WTC11 (cell line): ENCODE data around the gene SCYL1. TPM values are rescaled to one million over a fixed set of nuclear protein-coding genes. Genes with fewer than 3 reads are reported as not detected.
A peak's percentile ranks its signal among the peaks of the same experiment; 100 is the strongest.

Source experiments
- ATAC-seq: fragments of 200-7000 bp; cut with Tn5 transposase; 2 replicates; pipeline ENCODE4 v1.10.0; 2021; ENCODE audit warnings: mild to moderate bottlenecking, moderate library complexity
- CTCF ChIA-PET: fragments of 300-600 bp; sonication (Branson Sonifier 250); formaldehyde crosslinking; loops from one replicate; lab custom pipeline; 2021; ENCODE audit warnings: antibody characterized with exemption; lab: Charles Lee
- POLR2A ChIA-PET: fragments of 350-600 bp; sonication (Branson Sonifier 250); formaldehyde crosslinking; loops from one replicate; lab custom pipeline; 2021; ENCODE audit warnings: antibody characterized with exemption; lab: Charles Lee
- DNase-seq: peaks from one replicate; pipeline ENCODE4 v3.0.0; 2021; ENCODE audit warnings: low spot score
- H3K27ac Mint-ChIP-seq: 2 replicates; pipeline ENCODE4 v1.8.0; 2021; ENCODE audit warnings: mixed read lengths
- H3K27me3 Mint-ChIP-seq: 2 replicates; pipeline ENCODE4 v1.8.0; 2021; ENCODE audit warnings: low read depth, mild to moderate bottlenecking, moderate library complexity, mixed read lengths
- H3K36me3 Mint-ChIP-seq: 2 replicates; pipeline ENCODE4 v1.8.0; 2021; ENCODE audit warnings: mixed read lengths
- H3K4me1 Mint-ChIP-seq: 2 replicates; pipeline ENCODE4 v1.8.0; 2022; ENCODE audit warnings: mixed read lengths
- H3K4me3 Mint-ChIP-seq: 2 replicates; pipeline ENCODE4 v1.8.0; 2021; ENCODE audit warnings: mild to moderate bottlenecking, moderate library complexity, mixed read lengths
- H3K9me3 Mint-ChIP-seq: 2 replicates; pipeline ENCODE4 v1.8.0; 2021; ENCODE audit warnings: mixed read lengths
- AR ChIP-seq: fragments of 250-450 bp; sonication (Bioruptor Pico); IDR thresholded peaks from 2 replicates; pipeline ENCODE4 v1.9.0; 2021; ENCODE audit warnings: mild to moderate bottlenecking
- CBFB ChIP-seq: sonication (generic); formaldehyde crosslinking; IDR thresholded peaks from 2 replicates; pipeline ENCODE4 v1.8.1; 2022; ENCODE audit warnings: mild to moderate bottlenecking, low read depth, missing genetic modification reagents
- CDX4 ChIP-seq: fragments of 250-450 bp; sonication (Bioruptor Pico); IDR thresholded peaks from 2 replicates; pipeline ENCODE4 v1.9.0; 2021; ENCODE audit warnings: moderate library complexity, mild to moderate bottlenecking, inconsistent platforms, borderline replicate concordance
- ELF4 ChIP-seq: sonication (generic); formaldehyde crosslinking; IDR thresholded peaks from 2 replicates; pipeline ENCODE4 v1.8.1; 2022; ENCODE audit warnings: low read depth, mild to moderate bottlenecking, moderate library complexity, missing genetic modification reagents
- FOXJ3 ChIP-seq: sonication (generic); formaldehyde crosslinking; IDR thresholded peaks from 2 replicates; pipeline ENCODE4 v1.9.0; 2021; ENCODE audit warnings: missing genetic modification reagents, mild to moderate bottlenecking, borderline replicate concordance
- HMGA2 ChIP-seq: fragments of 250-450 bp; sonication (Bioruptor Pico); IDR thresholded peaks from 2 replicates; pipeline ENCODE4 v1.4.0; 2021; ENCODE audit warnings: mild to moderate bottlenecking, moderate library complexity
- JUN ChIP-seq: sonication (generic); formaldehyde crosslinking; IDR thresholded peaks from 2 replicates; pipeline ENCODE4 v1.8.0; 2023; ENCODE audit warnings: mild to moderate bottlenecking, missing genetic modification reagents
- NFATC4 ChIP-seq: fragments of 250-450 bp; sonication (Bioruptor Pico); IDR thresholded peaks from 2 replicates; pipeline ENCODE4 v1.9.0; 2021; ENCODE audit warnings: mild to moderate bottlenecking
- PRRX2 ChIP-seq: fragments of 250-450 bp; sonication (Bioruptor Pico); IDR thresholded peaks from 2 replicates; pipeline ENCODE4 v1.8.0; 2021; ENCODE audit warnings: mild to moderate bottlenecking
- RORB ChIP-seq: fragments of 250-450 bp; sonication (Bioruptor Pico); IDR thresholded peaks from 2 replicates; pipeline ENCODE4 v1.9.0; 2021; ENCODE audit warnings: mild to moderate bottlenecking
- SP1 ChIP-seq: sonication (generic); formaldehyde crosslinking; conservative IDR thresholded peaks from 2 replicates; pipeline ENCODE4 v1.8.1; 2022; ENCODE audit warnings: missing genetic modification reagents
- ZNF671 ChIP-seq: fragments of 250-450 bp; sonication (Bioruptor Pico); IDR thresholded peaks from 2 replicates; pipeline ENCODE4 v1.8.0; 2021; ENCODE audit warnings: mild to moderate bottlenecking
- total RNA-seq: library from RNA; stranded (reverse); gene quantifications from 3 replicates; pipeline ENCODE4 v1.2.3, GENCODE V29; 2021
- TF ChIP-seq, protein P1 (sequence below): fragments of 250-450 bp; sonication (Bioruptor Pico); IDR thresholded peaks from 2 replicates; pipeline ENCODE4 v1.9.0; 2021; ENCODE audit warnings: mild to moderate bottlenecking
- TF ChIP-seq, protein P2 (sequence below): sonication (generic); formaldehyde crosslinking; IDR thresholded peaks from 2 replicates; pipeline ENCODE4 v1.8.0; 2022; ENCODE audit warnings: mild to moderate bottlenecking, missing genetic modification reagents
- TF ChIP-seq, protein P3 (sequence below): fragments of 250-450 bp; sonication (Bioruptor Pico); IDR thresholded peaks from 2 replicates; pipeline ENCODE4 v1.8.0; 2021; ENCODE audit warnings: mild to moderate bottlenecking

Gene SCYL1
- total RNA-seq, 1 experiment from 2014 or later: 76.8 TPM

GRCh38 chr11:65502555-65503367, 22.1 kb upstream of the SCYL1 start (continued):
- TF ChIP-seq, protein P1, sequence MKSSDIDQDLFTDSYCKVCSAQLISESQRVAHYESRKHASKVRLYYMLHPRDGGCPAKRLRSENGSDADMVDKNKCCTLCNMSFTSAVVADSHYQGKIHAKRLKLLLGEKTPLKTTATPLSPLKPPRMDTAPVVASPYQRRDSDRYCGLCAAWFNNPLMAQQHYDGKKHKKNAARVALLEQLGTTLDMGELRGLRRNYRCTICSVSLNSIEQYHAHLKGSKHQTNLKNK: 0 out of 2 replicates have a peak, but pooled peaks have one; percentile 1
- TF ChIP-seq ZNF671 (CRISPR knock-in tag) (0 out of 2 replicates have a peak, but pooled peaks have one; percentile 78), CBFB (CRISPR knock-in tag) (no peak), CDX4 (CRISPR knock-in tag) (peak; percentile 91), NFATC4 (CRISPR knock-in tag) (peak; percentile 92), PRRX2 (peak; percentile 88; the same call in 1 of the 2 replicates)
- TF ChIP-seq, protein P2, sequence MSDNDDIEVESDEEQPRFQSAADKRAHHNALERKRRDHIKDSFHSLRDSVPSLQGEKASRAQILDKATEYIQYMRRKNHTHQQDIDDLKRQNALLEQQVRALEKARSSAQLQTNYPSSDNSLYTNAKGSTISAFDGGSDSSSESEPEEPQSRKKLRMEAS (CRISPR knock-in tag): no peak
- TF ChIP-seq, protein P3, sequence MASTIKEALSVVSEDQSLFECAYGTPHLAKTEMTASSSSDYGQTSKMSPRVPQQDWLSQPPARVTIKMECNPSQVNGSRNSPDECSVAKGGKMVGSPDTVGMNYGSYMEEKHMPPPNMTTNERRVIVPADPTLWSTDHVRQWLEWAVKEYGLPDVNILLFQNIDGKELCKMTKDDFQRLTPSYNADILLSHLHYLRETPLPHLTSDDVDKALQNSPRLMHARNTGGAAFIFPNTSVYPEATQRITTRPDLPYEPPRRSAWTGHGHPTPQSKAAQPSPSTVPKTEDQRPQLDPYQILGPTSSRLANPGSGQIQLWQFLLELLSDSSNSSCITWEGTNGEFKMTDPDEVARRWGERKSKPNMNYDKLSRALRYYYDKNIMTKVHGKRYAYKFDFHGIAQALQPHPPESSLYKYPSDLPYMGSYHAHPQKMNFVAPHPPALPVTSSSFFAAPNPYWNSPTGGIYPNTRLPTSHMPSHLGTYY (CRISPR knock-in tag): peak; percentile 91
- TF ChIP-seq, all 79 proteins: peak for 9

DNA sequence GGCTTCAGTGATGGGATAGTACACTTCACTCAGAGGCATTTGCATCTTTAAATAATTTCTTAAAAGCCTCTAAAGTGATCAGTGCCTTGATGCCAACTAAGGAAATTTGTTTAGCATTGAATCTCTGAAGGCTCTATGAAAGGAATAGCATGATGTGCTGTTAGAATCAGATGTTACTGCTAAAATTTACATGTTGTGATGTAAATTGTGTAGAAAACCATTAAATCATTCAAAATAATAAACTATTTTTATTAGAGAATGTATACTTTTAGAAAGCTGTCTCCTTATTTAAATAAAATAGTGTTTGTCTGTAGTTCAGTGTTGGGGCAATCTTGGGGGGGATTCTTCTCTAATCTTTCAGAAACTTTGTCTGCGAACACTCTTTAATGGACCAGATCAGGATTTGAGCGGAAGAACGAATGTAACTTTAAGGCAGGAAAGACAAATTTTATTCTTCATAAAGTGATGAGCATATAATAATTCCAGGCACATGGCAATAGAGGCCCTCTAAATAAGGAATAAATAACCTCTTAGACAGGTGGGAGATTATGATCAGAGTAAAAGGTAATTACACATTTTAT, 21.4 kb upstream of the SCYL1 start:
- Mint-ChIP-seq H3K27ac (peak overlapping the region; percentile 69; the same call in 1 of the 2 replicates), H3K27me3 (no peaks in the 10 kb centered on the region), H3K4me3 (no peak overlapping the region), H3K36me3 (no peaks in the 10 kb centered on the region; the same call in 1 of the 2 replicates), H3K4me1 (peaks cover 52% of the 10 kb centered on the region), H3K9me3 (no peaks in the 10 kb centered on the region)
- no peak for ATAC-seq
- POLR2A ChIA-PET: interaction anchor here (0.6 to 8.3 kb wide), 9 partner anchors 13 to 525 kb away, joined by 3 to 502 read pairs (median 135); partner anchors contain the start of genes FAU, MRPL49 and NEAT1
- CTCF ChIA-PET: interaction anchor here (1.8 to 8.3 kb wide), 2 partner anchors 25 to 27 kb away, joined by 7 to 84 read pairs; no protein-coding TSS in a partner anchor
- no peak for DNase-seq
- TF ChIP-seq, protein P1: 0 out of 2 replicates have a peak, but pooled peaks have one; percentile 1
- no peak for TF ChIP-seq AR (CRISPR knock-in tag)
- no peak for TF ChIP-seq RORB (CRISPR knock-in tag)
- TF ChIP-seq SP1 (CRISPR knock-in tag): no peak
- no peak for TF ChIP-seq FOXJ3
- TF ChIP-seq ELF4 (CRISPR knock-in tag): no peak
- TF ChIP-seq HMGA2 (CRISPR knock-in tag): no peak
- TF ChIP-seq JUN (CRISPR knock-in tag): no peak
